ENCODE results near the gene LAMA2. TPM values are rescaled to one million over a fixed set of nuclear protein-coding genes. Genes with fewer than 3 reads are reported as not detected.

The LAMA2 gene
- total and polyA plus RNA-seq, 4 donors: 6.0 to 86.5 (median 46.4) TPM

DNA sequence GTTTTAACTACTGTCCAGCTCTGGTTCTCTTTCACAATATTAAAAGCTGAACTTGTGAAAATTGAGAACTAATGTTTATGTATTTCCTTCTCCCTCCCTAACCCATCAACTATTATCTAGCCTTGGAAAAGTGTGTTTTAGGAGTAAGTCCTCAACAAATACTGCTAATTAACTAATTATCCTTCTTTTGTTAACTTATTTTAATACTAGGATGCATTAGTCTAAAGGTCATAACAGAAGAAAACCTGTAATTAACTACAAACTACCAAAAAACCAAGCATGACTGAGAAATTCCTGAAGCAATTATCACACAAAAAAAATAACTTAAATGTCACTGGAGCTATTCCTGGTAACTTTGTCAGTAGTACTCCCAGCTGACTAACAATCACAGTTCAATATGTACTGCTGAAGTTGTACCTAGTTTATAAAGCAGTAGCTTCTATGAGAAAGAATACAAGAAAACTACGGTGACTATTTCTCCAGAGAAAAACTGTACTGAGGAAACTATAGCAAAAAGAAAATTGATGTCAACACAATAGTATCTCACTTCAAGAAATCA lies 301.9 kb downstream of the LAMA2 start:
- Histone ChIP-seq H3K4me1 (ENCODE audit: control insufficient read depth in 1 of 2, insufficient read depth in 2 of 2, low read length in 2 of 2) (no peaks in the 10 kb centered on the region), H3K36me3 (ENCODE audit: control insufficient read depth in 1 of 2, insufficient read depth in 2 of 2, low read length in 1 of 2) (no peaks in the 10 kb centered on the region), H3K27ac (ENCODE audit: low read depth in 1 of 2, low read length in 2 of 2) (no peak overlapping the region), H3K9me3 (ENCODE audit: control insufficient read depth, low read length) (no peaks in the 10 kb centered on the region), H3K27me3 (ENCODE audit: control insufficient read depth in 1 of 2, insufficient read depth in 2 of 2, low read length in 1 of 2) (no peaks in the 10 kb centered on the region), H3K4me3 (ENCODE audit: low read length in 2 of 2) (no peak overlapping the region)
- intact Hi-C loops (cut with DNase I): no loop called here
- DNase-seq (no peak), ATAC-seq (ENCODE audit: low FRiP score) (no peak)
- WGBS, 2 donors: 42 to 73% methylated on average over 1 of the region's 1 CpG

GRCh38 chr6:129186988-129187387 lies 304.1 kb downstream of the LAMA2 start:
- ATAC-seq (ENCODE audit: low FRiP score): no peak

DNA sequence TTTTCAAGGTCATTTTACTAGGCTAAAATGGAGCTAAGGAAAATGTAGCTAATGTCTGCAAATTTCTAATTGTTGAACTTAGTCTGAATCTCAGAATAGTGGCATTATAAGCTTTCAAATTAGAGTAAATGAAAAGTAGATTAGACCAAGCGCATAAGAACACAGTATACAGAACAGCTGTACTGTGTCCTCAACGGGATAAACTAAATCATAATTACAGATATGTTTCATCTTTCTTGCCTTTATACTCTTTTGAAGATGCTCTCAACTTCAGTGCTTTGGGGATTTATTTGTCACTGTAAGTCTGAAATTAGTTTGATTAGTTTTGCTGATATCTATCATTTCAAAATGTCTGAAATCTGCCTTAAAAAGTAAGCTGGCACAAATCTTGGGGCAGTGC lies 305.4 kb downstream of the LAMA2 start:
- H3K36me3 ChIP-seq (ENCODE audit: control insufficient read depth in 1 of 2, insufficient read depth in 2 of 2, low read length in 1 of 2): peaks cover 0 to 2% of the 10 kb centered on the region in 2 donors
- DNase-seq (no peak), ATAC-seq (ENCODE audit: low FRiP score) (no peak)
- no peaks in the 10 kb centered on the region for H3K9me3 ChIP-seq (ENCODE audit: control insufficient read depth, low read length)
- no peak overlapping the region for H3K4me3 ChIP-seq (ENCODE audit: low read length in 2 of 2)
- intact Hi-C loops (cut with DNase I): no loop called here
- H3K4me1 ChIP-seq (ENCODE audit: control insufficient read depth in 1 of 2, insufficient read depth in 2 of 2, low read length in 2 of 2): no peaks in the 10 kb centered on the region
- H3K27me3 ChIP-seq (ENCODE audit: control insufficient read depth in 1 of 2, insufficient read depth in 2 of 2, low read length in 1 of 2): no peaks in the 10 kb centered on the region
- no peak overlapping the region for H3K27ac ChIP-seq (ENCODE audit: low read depth in 1 of 2, low read length in 2 of 2)
- 89 to 91% methylated on average over 2 of the region's 2 CpGs for WGBS, 2 donors

More at GRCh38 chr6:129186988-129187387, 304.1 kb downstream of the LAMA2 start:
- Histone ChIP-seq H3K27ac (ENCODE audit: low read depth in 1 of 2, low read length in 2 of 2) (no peak overlapping the region), H3K4me3 (ENCODE audit: low read length in 2 of 2) (no peak overlapping the region), H3K36me3 (ENCODE audit: control insufficient read depth in 1 of 2, insufficient read depth in 2 of 2, low read length in 1 of 2) (no peaks in the 10 kb centered on the region), H3K9me3 (ENCODE audit: control insufficient read depth, low read length) (no peaks in the 10 kb centered on the region), H3K27me3 (ENCODE audit: control insufficient read depth in 1 of 2, insufficient read depth in 2 of 2, low read length in 1 of 2) (no peaks in the 10 kb centered on the region), H3K4me1 (ENCODE audit: control insufficient read depth in 1 of 2, insufficient read depth in 2 of 2, low read length in 2 of 2) (no peaks in the 10 kb centered on the region)
- DNase-seq: no peak
- intact Hi-C loops (cut with DNase I): no loop called here
- 86 to 88% methylated on average over 3 of the region's 3 CpGs for WGBS, 2 donors

DNA sequence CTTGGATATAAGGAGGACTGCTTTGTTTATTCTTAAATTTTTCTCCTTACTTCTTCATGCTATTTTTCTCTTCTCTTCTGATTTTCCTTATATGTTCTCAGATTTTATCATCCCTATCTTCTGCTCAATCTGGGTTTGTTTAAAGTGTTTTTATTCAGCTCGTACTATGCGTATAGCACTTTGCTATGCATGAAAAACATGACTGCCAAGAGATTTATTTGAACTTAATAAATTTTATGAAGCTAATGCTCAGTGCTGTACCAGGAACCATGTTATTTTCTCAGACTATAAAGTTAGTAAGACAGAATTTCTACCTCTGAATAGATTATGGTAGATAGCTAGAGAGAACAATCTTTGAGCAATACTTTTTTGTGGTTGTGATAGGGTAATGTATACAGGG lies 305.9 kb downstream of the LAMA2 start:
- H3K36me3 ChIP-seq (ENCODE audit: control insufficient read depth in 1 of 2, insufficient read depth in 2 of 2, low read length in 1 of 2): peaks cover 0 to 2% of the 10 kb centered on the region in 2 donors
- H3K4me1 ChIP-seq (ENCODE audit: control insufficient read depth in 1 of 2, insufficient read depth in 2 of 2, low read length in 2 of 2): no peaks in the 10 kb centered on the region
- H3K27ac ChIP-seq (ENCODE audit: low read depth in 1 of 2, low read length in 2 of 2): no peak overlapping the region
- no peaks in the 10 kb centered on the region for H3K27me3 ChIP-seq (ENCODE audit: control insufficient read depth in 1 of 2, insufficient read depth in 2 of 2, low read length in 1 of 2)
- intact Hi-C loops (cut with DNase I): no loop called here
- no peak overlapping the region for H3K4me3 ChIP-seq (ENCODE audit: low read length in 2 of 2)
- WGBS, 2 donors: 29 to 45% methylated on average over 2 of the region's 2 CpGs
- H3K9me3 ChIP-seq (ENCODE audit: control insufficient read depth, low read length): no peaks in the 10 kb centered on the region
- DNase-seq (no peak), ATAC-seq (ENCODE audit: low FRiP score) (no peak)

GRCh38 chr6:129189266-129189665 lies 306.3 kb downstream of the LAMA2 start:
- WGBS, 2 donors: 96 to 98% methylated on average over 1 of the region's 1 CpG
- DNase-seq (no peak), ATAC-seq (ENCODE audit: low FRiP score) (no peak)
- intact Hi-C loops (cut with DNase I): no loop called here
- Histone ChIP-seq H3K9me3 (ENCODE audit: control insufficient read depth, low read length) (no peaks in the 10 kb centered on the region), H3K4me3 (ENCODE audit: low read length in 2 of 2) (no peak overlapping the region), H3K27ac (ENCODE audit: low read depth in 1 of 2, low read length in 2 of 2) (no peak overlapping the region), H3K27me3 (ENCODE audit: control insufficient read depth in 1 of 2, insufficient read depth in 2 of 2, low read length in 1 of 2) (no peaks in the 10 kb centered on the region), H3K36me3 (ENCODE audit: control insufficient read depth in 1 of 2, insufficient read depth in 2 of 2, low read length in 1 of 2) (peaks cover 0 to 2% of the 10 kb centered on the region in 2 donors), H3K4me1 (ENCODE audit: control insufficient read depth in 1 of 2, insufficient read depth in 2 of 2, low read length in 2 of 2) (no peaks in the 10 kb centered on the region)

GRCh38 chr6:129191235-129191634 lies 308.3 kb downstream of the LAMA2 start:
- Histone ChIP-seq H3K4me3 (ENCODE audit: low read length in 2 of 2) (no peak overlapping the region), H3K36me3 (ENCODE audit: control insufficient read depth in 1 of 2, insufficient read depth in 2 of 2, low read length in 1 of 2) (peaks cover 0 to 2% of the 10 kb centered on the region in 2 donors), H3K27ac (ENCODE audit: low read depth in 1 of 2, low read length in 2 of 2) (no peak overlapping the region), H3K4me1 (ENCODE audit: control insufficient read depth in 1 of 2, insufficient read depth in 2 of 2, low read length in 2 of 2) (no peaks in the 10 kb centered on the region), H3K27me3 (ENCODE audit: control insufficient read depth in 1 of 2, insufficient read depth in 2 of 2, low read length in 1 of 2) (no peaks in the 10 kb centered on the region), H3K9me3 (ENCODE audit: control insufficient read depth, low read length) (no peaks in the 10 kb centered on the region)
- DNase-seq (no peak), ATAC-seq (ENCODE audit: low FRiP score) (no peak)
- 92 to 95% methylated on average over 2 of the region's 2 CpGs for WGBS, 2 donors
- intact Hi-C loops (cut with DNase I): no loop called here

DNA sequence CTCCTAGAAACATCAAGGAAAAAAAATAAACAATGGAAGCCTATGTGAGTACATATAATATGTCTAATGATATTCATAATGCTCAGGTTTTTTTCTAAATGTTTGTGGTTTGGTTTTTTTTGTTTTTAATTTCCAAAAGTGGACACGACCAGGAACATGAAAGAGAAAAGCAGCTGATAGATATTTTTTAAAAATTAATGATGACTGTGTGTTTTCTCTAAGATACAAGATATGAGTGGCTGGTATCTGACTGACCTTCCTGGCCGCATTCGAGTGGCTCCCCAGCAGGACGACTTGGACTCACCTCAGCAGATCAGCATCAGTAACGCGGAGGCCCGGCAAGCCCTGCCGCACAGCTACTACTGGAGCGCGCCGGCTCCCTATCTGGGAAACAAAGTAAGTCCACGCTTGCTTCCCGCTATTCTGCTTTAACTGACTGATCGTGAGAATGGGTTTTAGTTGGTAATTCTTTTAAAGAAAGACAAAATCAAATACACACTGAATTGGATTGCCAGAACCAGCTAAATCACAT lies 309.6 kb downstream of the LAMA2 start:
- no peak overlapping the region for H3K4me3 ChIP-seq (ENCODE audit: low read length in 2 of 2)
- ATAC-seq (ENCODE audit: low FRiP score) (no peak), DNase-seq (no peak)
- intact Hi-C loops (cut with DNase I): no loop called here
- WGBS, 2 donors: 97% methylated on average over 14 of the region's 14 CpGs
- H3K27ac ChIP-seq (ENCODE audit: low read depth in 1 of 2, low read length in 2 of 2): no peak overlapping the region
- H3K27me3 ChIP-seq (ENCODE audit: control insufficient read depth in 1 of 2, insufficient read depth in 2 of 2, low read length in 1 of 2): no peaks in the 10 kb centered on the region
- H3K36me3 ChIP-seq (ENCODE audit: control insufficient read depth in 1 of 2, insufficient read depth in 2 of 2, low read length in 1 of 2): peaks cover 0 to 2% of the 10 kb centered on the region in 2 donors
- no peaks in the 10 kb centered on the region for H3K4me1 ChIP-seq (ENCODE audit: control insufficient read depth in 1 of 2, insufficient read depth in 2 of 2, low read length in 2 of 2)
- no peaks in the 10 kb centered on the region for H3K9me3 ChIP-seq (ENCODE audit: control insufficient read depth, low read length)

GRCh38 chr6:129194306-129194941 lies 311.5 kb downstream of the LAMA2 start:
- no peaks in the 10 kb centered on the region for H3K9me3 ChIP-seq (ENCODE audit: control insufficient read depth, low read length)
- ATAC-seq (ENCODE audit: low FRiP score) (no peak), DNase-seq (no peak)
- peaks cover 0 to 2% of the 10 kb centered on the region in 2 donors for H3K36me3 ChIP-seq (ENCODE audit: control insufficient read depth in 1 of 2, insufficient read depth in 2 of 2, low read length in 1 of 2)
- intact Hi-C loops (cut with DNase I): no loop called here
- no peaks in the 10 kb centered on the region for H3K4me1 ChIP-seq (ENCODE audit: control insufficient read depth in 1 of 2, insufficient read depth in 2 of 2, low read length in 2 of 2)
- WGBS, 2 donors: 82 to 85% methylated on average over 7 of the region's 7 CpGs
- no peaks in the 10 kb centered on the region for H3K27me3 ChIP-seq (ENCODE audit: control insufficient read depth in 1 of 2, insufficient read depth in 2 of 2, low read length in 1 of 2)
- H3K4me3 ChIP-seq (ENCODE audit: low read length in 2 of 2): no peak overlapping the region
- H3K27ac ChIP-seq (ENCODE audit: low read depth in 1 of 2, low read length in 2 of 2): no peak overlapping the region

- intact Hi-C loops (cut with DNase I): no loop called here
- H3K4me3 ChIP-seq (ENCODE audit: low read length in 2 of 2): no peak overlapping the region
- no peaks in the 10 kb centered on the region for H3K27me3 ChIP-seq (ENCODE audit: control insufficient read depth in 1 of 2, insufficient read depth in 2 of 2, low read length in 1 of 2)
- DNase-seq (no peak), ATAC-seq (ENCODE audit: low FRiP score) (no peak)
- H3K4me1 ChIP-seq (ENCODE audit: control insufficient read depth in 1 of 2, insufficient read depth in 2 of 2, low read length in 2 of 2): no peaks in the 10 kb centered on the region
- 34 to 36% methylated on average over 2 of the region's 2 CpGs for WGBS, 2 donors
- H3K36me3 ChIP-seq (ENCODE audit: control insufficient read depth in 1 of 2, insufficient read depth in 2 of 2, low read length in 1 of 2): peaks cover 0 to 2% of the 10 kb centered on the region in 2 donors
- H3K9me3 ChIP-seq (ENCODE audit: control insufficient read depth, low read length): no peaks in the 10 kb centered on the region
- no peak overlapping the region for H3K27ac ChIP-seq (ENCODE audit: low read depth in 1 of 2, low read length in 2 of 2)
Measured at GRCh38 chr6:129195161-129195560, 312.2 kb downstream of the LAMA2 start.
